ENCODE measurements around the gene ATP1A3.
"Not testable (repeated sequence)": the region's sequence is repeated elsewhere in the genome, so short reads cannot be mapped to it uniquely, and the experiment has no call there.

Gene ATP1A3

GRCh38 chr19:41944336-41944735 lies 49.7 kb downstream of the ATP1A3 start:
- DNase-seq: no peak

DNA sequence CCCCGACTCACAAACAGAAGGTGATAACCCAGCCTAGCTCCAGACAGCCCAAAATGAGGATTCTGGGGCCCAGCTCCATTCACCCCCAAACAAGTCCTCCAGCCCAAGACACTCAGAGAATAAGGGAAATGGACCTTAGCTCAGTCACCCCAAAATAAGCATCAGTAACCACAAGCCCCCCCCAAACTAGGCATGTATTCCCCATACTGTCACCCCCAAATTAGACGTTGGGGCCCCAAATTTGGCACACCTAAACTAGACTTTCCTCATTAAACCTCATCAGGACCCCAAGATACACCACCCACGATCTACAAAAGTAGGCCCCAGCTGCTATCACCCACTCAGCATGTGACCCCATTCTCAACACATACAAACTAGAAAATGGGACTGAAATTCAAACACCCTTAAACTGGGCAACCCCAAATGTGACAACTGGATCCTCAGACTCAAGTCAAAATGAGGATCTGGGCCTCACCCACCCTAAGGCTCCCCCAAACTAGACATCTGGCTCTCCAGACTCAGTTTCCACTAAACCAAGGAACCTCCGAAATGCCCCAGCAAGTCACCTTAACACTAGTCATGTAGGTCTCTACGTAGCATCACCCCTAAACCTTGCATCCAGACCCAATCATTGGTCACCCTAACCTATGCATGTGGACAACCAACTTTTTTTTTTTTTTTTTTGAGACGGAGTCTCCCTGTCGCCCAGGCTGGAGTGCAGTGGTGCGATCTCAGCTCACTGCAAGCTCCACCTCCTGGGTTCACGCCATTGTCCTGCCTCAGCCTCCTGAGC lies 52.4 kb downstream of the ATP1A3 start:
- no peak for DNase-seq

- no peak for DNase-seq
These were observed 53.2 kb downstream of the ATP1A3 start for GRCh38 chr19:41940731-41941409.

GRCh38 chr19:41939861-41940730 lies 53.9 kb downstream of the ATP1A3 start:
- DNase-seq: peak; percentile 45

DNA sequence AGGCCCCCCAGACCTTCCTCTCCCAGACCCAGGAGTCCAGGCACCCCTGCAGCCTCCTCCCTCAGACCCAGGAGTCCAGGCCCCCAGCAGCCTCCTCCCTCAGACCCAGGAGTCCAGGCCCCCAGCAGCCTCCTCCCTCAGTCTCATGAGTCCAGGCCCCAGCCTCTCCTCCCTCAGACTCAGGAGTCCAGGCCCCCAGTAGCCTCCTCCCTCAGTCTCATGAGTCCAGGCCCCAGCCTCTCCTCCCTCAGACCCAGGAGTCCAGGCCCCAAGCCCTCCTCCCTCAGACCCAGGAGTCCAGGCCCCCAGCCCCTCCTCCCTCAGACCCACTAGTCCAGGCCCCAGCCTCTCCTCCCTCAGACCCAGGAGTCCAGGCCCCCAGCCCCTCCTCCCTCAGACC lies 54.8 kb downstream of the ATP1A3 start:
- DNase-seq: not testable (repeated sequence)

DNA sequence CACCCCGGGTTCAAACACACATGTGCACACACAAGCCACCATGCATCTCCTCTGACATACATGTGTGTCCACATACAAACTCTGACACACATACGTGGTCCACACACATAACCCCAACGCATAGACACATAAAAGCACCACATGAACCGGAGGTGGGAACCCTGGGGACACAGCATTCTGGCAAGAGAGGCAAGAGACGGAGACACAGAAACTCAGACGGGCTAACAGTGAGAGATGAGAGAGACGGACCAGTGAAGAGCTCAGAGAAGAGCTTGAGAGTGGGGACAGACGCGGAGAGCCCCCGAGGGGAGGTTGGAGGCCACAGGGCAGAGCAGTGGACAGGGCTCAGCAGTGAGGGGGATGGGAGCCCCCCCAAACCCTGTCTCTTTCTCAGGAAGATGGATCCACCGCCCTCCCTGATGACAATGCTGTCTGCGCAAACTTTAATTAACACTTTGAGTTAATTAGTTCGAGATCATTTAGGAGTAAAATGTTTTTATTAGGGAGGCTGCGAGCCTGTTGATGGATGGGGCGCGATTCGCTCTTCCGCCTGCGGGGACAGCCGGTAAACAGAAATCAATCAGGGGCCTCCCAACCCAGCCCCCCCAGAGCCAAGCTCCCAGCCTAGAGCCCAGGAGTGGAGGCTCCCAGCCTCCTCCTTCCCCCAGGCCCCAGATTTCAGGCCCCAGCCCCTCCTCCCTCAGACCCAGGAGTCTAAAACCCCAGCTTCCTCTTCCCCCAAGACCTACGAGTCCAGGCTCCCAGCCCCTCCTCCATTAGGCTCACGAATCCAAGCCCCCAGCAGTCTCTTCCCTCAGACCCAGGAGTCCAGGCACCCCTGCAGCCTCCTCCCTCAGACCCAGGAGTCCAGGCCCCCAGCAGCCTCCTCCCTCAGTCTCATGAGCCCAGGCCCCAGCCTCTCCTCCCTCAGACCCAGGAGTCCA lies 56.2 kb downstream of the ATP1A3 start:
- no peak for DNase-seq

GRCh38 chr19:41936961-41937360 lies 57.1 kb downstream of the ATP1A3 start:
- no peak for DNase-seq

GRCh38 chr19:41936416-41936850 lies 57.6 kb downstream of the ATP1A3 start:
- DNase-seq: no peak

DNA sequence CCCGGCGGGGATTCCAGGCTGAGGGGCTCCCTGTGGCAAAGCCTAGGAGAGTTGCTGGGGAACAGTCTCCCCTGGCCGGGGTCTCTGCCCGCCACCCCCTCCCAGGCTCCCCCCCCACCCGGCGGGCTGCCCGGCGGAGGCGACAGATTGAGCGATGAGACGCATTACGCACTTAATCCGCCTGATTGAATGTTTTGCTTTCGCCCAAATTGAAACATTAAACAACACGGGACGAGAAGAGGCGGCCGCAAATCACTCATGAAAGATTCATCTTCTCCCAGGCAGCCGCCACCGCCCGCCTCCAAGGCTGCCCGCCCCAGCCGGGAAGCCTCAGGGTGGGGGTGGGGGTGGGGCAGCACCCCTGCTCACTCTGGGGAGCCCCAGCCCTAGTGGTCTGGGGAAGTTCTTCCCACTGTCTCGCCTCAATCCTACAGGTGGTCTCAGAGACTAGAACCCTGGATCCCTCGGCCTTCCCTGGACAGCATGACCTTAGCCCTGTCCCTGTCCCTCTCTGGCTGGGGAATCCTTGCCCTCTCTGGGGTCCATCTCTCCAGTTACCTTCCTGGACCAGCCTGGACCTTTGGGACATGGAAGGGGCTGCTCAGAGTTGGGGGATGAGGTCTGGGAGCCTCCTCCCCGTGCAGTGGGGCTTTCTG lies 58.1 kb downstream of the ATP1A3 start:
- no peak for DNase-seq

GRCh38 chr19:41934849-41935374 lies 59.1 kb downstream of the ATP1A3 start:
- DNase-seq: peak; percentile 72

DNA sequence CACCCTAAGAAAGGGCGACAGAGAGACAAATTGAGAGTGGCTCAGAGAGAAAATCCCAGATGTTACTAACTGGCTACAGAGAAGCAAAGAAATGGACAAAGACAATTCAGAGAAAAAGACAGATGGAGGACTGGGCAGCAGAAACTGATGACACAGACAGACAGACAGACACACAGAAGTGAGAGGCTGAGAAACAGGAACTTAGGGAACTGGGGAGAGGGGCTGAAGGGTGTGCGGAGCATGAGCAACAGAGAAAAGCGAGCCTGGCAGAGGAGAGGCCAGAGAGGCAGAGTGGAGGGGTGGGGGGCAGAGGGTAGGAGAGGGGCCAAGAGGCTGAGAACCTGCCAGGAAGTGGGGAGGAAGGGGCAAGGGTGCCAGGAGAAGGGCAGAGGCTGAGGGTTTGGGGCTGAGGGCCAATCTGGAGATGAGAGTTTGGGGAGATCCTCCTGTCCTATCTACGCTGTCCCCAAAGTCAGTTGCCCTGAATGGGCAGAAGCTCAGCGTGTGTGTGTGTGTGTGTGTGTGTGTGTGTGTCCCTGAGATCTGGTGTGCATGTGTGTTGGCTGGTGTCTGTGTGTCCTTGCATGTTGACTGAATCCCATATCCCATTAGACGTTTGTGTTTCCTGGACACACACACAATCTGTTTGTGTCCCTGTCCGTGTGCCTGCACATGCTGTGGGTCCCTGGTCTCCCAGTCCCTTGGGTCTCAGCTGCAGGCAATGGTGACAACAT lies 60.2 kb downstream of the ATP1A3 start:
- DNase-seq: no peak

GRCh38 chr19:41932720-41933332 lies 61.2 kb downstream of the ATP1A3 start:
- no peak for DNase-seq

GRCh38 chr19:41932259-41932719 lies 61.7 kb downstream of the ATP1A3 start:
- no peak for DNase-seq

DNA sequence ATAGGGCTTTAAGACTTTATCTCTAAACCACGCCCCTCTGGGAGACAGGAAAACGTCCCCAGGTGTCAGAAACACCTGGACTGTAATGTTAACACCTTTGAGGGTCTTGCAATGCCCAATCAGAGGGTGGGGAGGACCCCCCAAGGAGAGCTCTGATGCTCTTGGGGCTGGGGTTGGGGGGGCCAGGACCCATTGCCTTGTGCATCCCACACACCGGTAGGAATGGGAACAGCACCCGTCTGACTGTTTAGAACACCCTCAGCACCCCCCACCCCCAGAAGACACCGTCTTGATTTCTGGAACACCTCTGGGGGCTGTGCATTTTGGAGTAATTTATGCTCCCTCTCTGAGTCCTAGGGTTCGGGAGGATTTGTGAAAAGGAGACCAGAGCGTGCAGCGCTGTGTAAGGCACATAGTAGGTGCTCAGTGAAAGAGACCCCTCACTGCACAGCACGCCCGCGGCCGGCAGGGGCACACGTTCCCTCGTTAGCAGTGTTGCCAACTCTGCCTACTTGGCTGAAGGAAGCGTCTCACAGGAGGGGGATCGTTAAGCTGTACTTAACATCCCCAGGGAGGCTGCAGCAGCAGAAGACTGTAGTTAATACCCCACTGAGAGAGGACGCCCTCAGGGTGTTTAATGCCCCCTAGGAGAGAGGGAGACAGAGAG lies 63.0 kb downstream of the ATP1A3 start:
- DNase-seq: no peak

GRCh38 chr19:41930322-41930722 lies 63.7 kb downstream of the ATP1A3 start:
- DNase-seq: no peak

DNA sequence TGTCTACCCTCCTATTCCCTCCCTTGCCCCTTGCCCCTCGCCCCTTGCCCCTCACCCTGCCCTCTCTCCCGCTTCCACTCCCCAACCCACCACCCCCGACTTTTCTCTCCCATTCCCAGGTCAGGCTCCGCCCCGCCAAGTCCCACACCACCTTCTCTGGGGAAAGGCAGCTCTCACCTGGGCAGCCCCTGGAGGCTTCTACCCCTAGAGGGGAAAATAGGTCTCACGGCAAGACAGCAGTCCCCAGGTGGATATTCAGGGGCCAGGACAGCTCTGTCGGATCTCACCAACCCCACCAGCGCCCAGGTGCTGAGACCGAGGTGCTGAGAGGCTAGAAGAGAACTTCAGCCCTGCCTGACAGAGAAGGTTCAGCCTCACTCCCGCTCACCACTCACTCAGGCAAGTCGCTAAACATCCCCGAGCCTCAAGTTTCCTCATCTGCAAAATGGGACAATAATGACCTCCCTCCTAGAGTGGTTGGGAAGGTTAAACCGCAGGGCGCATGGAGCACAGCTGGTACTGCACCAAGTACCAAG lies 64.4 kb downstream of the ATP1A3 start:
- DNase-seq: no peak

DNA sequence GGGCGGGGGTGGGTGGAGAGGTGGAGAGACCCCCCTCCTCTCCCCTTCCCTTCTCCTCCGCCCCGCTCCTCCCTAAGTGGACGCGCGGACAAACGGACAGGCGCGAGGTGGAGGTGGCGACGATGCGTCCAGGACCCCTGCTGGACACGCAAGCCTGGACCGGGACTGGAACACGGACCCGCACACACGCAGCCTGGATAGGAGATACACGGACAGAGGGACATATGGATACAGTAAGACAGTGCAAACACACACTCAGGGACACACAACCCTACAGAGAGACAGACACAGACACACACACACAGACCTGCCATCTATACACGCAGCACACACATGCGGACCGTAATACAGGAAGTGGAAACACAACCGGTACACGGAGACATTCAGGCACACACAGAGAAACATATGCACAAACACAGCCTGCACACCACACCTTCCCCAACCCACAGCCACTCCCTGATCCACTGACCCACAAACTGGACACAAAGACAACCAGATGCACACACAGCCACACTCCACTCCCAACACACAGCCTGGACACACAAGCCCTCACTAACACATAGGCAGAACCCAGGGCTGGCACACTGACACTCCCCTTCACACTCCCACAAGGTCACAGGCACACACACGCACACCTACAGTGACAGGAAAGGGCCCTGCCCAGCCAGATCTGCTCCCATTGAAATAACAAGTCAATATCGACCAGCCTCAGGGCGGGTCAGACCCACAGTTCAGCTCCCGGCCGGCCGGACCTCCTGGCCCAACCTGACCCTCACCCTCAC lies 65.1 kb downstream of the ATP1A3 start:
- DNase-seq: no peak

DNA sequence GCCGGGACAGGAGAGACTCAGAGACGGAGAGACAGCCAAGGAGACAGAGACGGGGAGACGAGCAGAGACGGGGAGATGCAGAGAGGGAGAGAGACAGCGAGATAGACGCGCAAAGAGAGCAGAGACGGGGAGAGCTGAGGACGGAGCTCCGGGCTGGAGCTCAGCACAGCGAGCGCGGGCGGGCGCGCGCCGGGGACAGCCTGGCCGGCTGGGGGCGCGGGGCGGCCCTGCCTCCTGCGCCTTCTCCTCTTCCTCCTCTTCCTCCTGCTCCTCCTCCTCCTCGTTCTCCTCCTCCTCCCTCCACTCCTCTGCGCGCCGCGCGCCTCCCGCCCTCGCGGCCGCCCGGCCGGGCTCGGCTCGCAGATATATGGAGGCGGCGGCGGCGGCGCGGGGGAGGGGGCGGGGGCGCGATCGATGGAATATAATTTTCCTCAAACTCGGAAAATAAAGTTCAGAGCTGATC lies 65.8 kb downstream of the ATP1A3 start, which contains the start of gene ERFL:
ERFL (minus strand) TSS at position 229 of the 463 bp plus-strand sequence. CDS start 15,530 bp downstream, outside the sequence.
- no peak for DNase-seq

All from NCI-H510A treated with DMSO at 0.1 percent for 48 hours (cell line).